Skeletal muscle tissue (tissue), 4 donors: Measurements from ENCODE around the gene SHANK1. TPM values are rescaled to one million over a fixed set of nuclear protein-coding genes. Genes with fewer than 3 reads are reported as not detected.

ENCODE experiments used
- H3K27ac ChIP-seq: one replicate; pipeline ENCODE4 v1.7.0; 2013; ENCODE audit warnings: mild to moderate bottlenecking, low read depth, low read length, inconsistent platforms
- H3K27me3 ChIP-seq, 3 donors: one replicate each; pipeline ENCODE4 v1.7.0; 2013; ENCODE audit warnings: low read length in 3 of 3; ENCODE audit not compliant: control insufficient read depth in 3 of 3, insufficient read depth in 3 of 3
- H3K36me3 ChIP-seq, 3 donors: one replicate each; pipeline ENCODE4 v1.7.0; 2013; ENCODE audit warnings: low read length in 3 of 3; ENCODE audit not compliant: control insufficient read depth in 3 of 3, insufficient read depth in 3 of 3
- H3K4me1 ChIP-seq, 3 donors: one replicate each; pipeline ENCODE4 v1.7.0; 2013; ENCODE audit warnings: low read length in 3 of 3, mild to moderate bottlenecking in 3 of 3; ENCODE audit not compliant: control insufficient read depth in 3 of 3, insufficient read depth in 3 of 3
- H3K4me3 ChIP-seq, 3 donors: one replicate each; pipeline ENCODE4 v1.7.0; 2013; ENCODE audit warnings: low read length in 3 of 3
- H3K9ac ChIP-seq, 3 donors: one replicate each; pipeline ENCODE4 v1.7.0; 2013; ENCODE audit warnings: low read length in 3 of 3, mild to moderate bottlenecking in 3 of 3, moderate library complexity in 2 of 3, low read depth in 1 of 3
- H3K9me3 ChIP-seq, 3 donors: one replicate each; pipeline ENCODE4 v1.7.0; 2013; ENCODE audit warnings: low read length in 3 of 3; ENCODE audit not compliant: control insufficient read depth in 3 of 3
- total RNA-seq: library from RNA; depleted of rRNA; stranded (reverse); fragments of >200 nt; gene quantifications from one replicate; pipeline ENCODE4 v1.2.3, GENCODE V29; 2014
- donor health status: Osteomylitis.

SHANK1 gene
- total RNA-seq, 1 donor from 2014 or later = 6.8 TPM

- Histone ChIP-seq H3K27me3 (peaks cover 20 to 52% (median 29%) of the 10 kb centered on the region in 3 donors), H3K27ac (no peak overlapping the region), H3K4me3 (no peak overlapping the region), H3K9ac (no peak overlapping the region), H3K36me3 (no peaks in the 10 kb centered on the region), H3K4me1 (peaks cover 0 to 3% (median under 1%) of the 10 kb centered on the region in 3 donors), H3K9me3 (no peaks in the 10 kb centered on the region)
Measured at GRCh38 chr19:50716178-50717025, 3.2 kb downstream of the SHANK1 start.

- no peaks in the 10 kb centered on the region for H3K36me3 ChIP-seq
- peaks cover 0 to 3% (median 0%) of the 10 kb centered on the region in 3 donors for H3K4me1 ChIP-seq
- H3K27me3 ChIP-seq = peaks cover 16 to 39% (median 19%) of the 10 kb centered on the region in 3 donors
- H3K4me3 ChIP-seq = no peak overlapping the region
- no peak overlapping the region for H3K27ac ChIP-seq
- no peak overlapping the region for H3K9ac ChIP-seq
- H3K9me3 ChIP-seq = no peaks in the 10 kb centered on the region
Measured at GRCh38 chr19:50713556-50714236, 5.9 kb downstream of the SHANK1 start.

- H3K9ac ChIP-seq = no peak overlapping the region
- H3K9me3 ChIP-seq = no peaks in the 10 kb centered on the region
- no peak overlapping the region for H3K4me3 ChIP-seq
- peaks cover 14 to 38% (median 17%) of the 10 kb centered on the region in 3 donors for H3K27me3 ChIP-seq
- H3K27ac ChIP-seq = no peak overlapping the region
- H3K36me3 ChIP-seq = no peaks in the 10 kb centered on the region
- H3K4me1 ChIP-seq = peaks cover 0 to 3% (median 0%) of the 10 kb centered on the region in 3 donors
Measured at GRCh38 chr19:50712833-50713232, 6.8 kb downstream of the SHANK1 start.

GRCh38 chr19:50711805-50712204, 7.8 kb downstream of the SHANK1 start:
- H3K9ac ChIP-seq = no peak overlapping the region
- H3K27ac ChIP-seq = no peak overlapping the region
- no peaks in the 10 kb centered on the region for H3K9me3 ChIP-seq
- H3K36me3 ChIP-seq = no peaks in the 10 kb centered on the region
- H3K27me3 ChIP-seq = peaks cover 5 to 28% (median 9%) of the 10 kb centered on the region in 3 donors
- no peaks in the 10 kb centered on the region for H3K4me1 ChIP-seq
- H3K4me3 ChIP-seq = no peak overlapping the region

- Histone ChIP-seq H3K27me3 (peaks cover 4 to 23% (median 9%) of the 10 kb centered on the region in 3 donors), H3K36me3 (no peaks in the 10 kb centered on the region), H3K4me3 (no peak overlapping the region), H3K27ac (no peak overlapping the region), H3K9me3 (no peaks in the 10 kb centered on the region), H3K4me1 (no peaks in the 10 kb centered on the region), H3K9ac (no peak overlapping the region)
Measured at GRCh38 chr19:50711196-50711595, 8.4 kb downstream of the SHANK1 start.

- no peaks in the 10 kb centered on the region for H3K36me3 ChIP-seq
- no peak overlapping the region for H3K4me3 ChIP-seq
Measured at GRCh38 chr19:50710612-50711011, 9.0 kb downstream of the SHANK1 start.

GRCh38 chr19:50710094-50710493, 9.5 kb downstream of the SHANK1 start:
- Histone ChIP-seq H3K9ac (no peak overlapping the region), H3K36me3 (no peaks in the 10 kb centered on the region), H3K27ac (no peak overlapping the region), H3K9me3 (no peaks in the 10 kb centered on the region), H3K27me3 (peaks cover 4 to 24% (median 9%) of the 10 kb centered on the region in 3 donors), H3K4me3 (no peak overlapping the region), H3K4me1 (no peaks in the 10 kb centered on the region)

More at GRCh38 chr19:50710612-50711011, 9.0 kb downstream of the SHANK1 start:
- Histone ChIP-seq H3K4me1 (no peaks in the 10 kb centered on the region), H3K27ac (no peak overlapping the region), H3K27me3 (peaks cover 4 to 23% (median 9%) of the 10 kb centered on the region in 3 donors), H3K9ac (no peak overlapping the region), H3K9me3 (no peaks in the 10 kb centered on the region)

GRCh38 chr19:50708179-50708879, 11.3 kb downstream of the SHANK1 start:
- H3K4me3 ChIP-seq = no peak overlapping the region
- no peak overlapping the region for H3K9ac ChIP-seq
- no peaks in the 10 kb centered on the region for H3K4me1 ChIP-seq
- H3K9me3 ChIP-seq = no peaks in the 10 kb centered on the region
- no peak overlapping the region for H3K27ac ChIP-seq
- peaks cover 8 to 28% (median 18%) of the 10 kb centered on the region in 3 donors for H3K27me3 ChIP-seq
- no peaks in the 10 kb centered on the region for H3K36me3 ChIP-seq

GRCh38 chr19:50706387-50706786, 13.2 kb downstream of the SHANK1 start:
- no peak overlapping the region for H3K9ac ChIP-seq
- no peak overlapping the region for H3K27ac ChIP-seq
- peaks cover 12 to 34% (median 26%) of the 10 kb centered on the region in 3 donors for H3K27me3 ChIP-seq
- H3K36me3 ChIP-seq = no peaks in the 10 kb centered on the region
- no peaks in the 10 kb centered on the region for H3K9me3 ChIP-seq
- no peaks in the 10 kb centered on the region for H3K4me1 ChIP-seq
- H3K4me3 ChIP-seq = no peak overlapping the region
